Vagina (tissue), 2 donors: ENCODE results near the gene NCAPG2. TPM values are rescaled to one million over a fixed set of nuclear protein-coding genes. Genes with fewer than 3 reads are reported as not detected.

Experiments
- DNase-seq, 2 donors: peaks; one replicate each; pipeline ENCODE4 v3.0.0-alpha.2; 2017; ENCODE audit errors: extremely low spot score in 2 of 2
- H3K27ac ChIP-seq: fragments of 200-600 bp; sonication (generic); one replicate; pipeline ENCODE4 v1.5.1; 2019
- H3K27me3 ChIP-seq: fragments of 200-600 bp; sonication (generic); one replicate; pipeline ENCODE4 v1.5.1; 2019
- H3K36me3 ChIP-seq, 2 donors: fragments of 200-600 bp; sonication (generic); one replicate each; pipeline ENCODE4 v1.5.1; 2017 to 2019
- H3K4me1 ChIP-seq: fragments of 200-600 bp; sonication (generic); one replicate; pipeline ENCODE4 v1.5.1; 2019
- H3K4me3 ChIP-seq, 2 donors: fragments of 200-600 bp; sonication (generic); 1 replicate in 1 of 2; 2 replicates in 1 of 2; pipeline ENCODE4 v1.5.1; 2016 to 2019
- H3K9me3 ChIP-seq: fragments of 200-600 bp; sonication (generic); one replicate; pipeline ENCODE4 v1.5.1; 2019
- CTCF ChIP-seq, 3 experiments: fragments of 450-650 bp in 2 of 3; fragments of 200-600 bp in 1 of 3; sonication (generic) in 1 of 3; IDR thresholded peaks; one replicate each; pipeline ENCODE4 v1.5.1; 2017 to 2019; ENCODE audit warnings: antibody characterized with exemption in 3 of 3, mild to moderate bottlenecking in 2 of 3, moderate library complexity in 2 of 3
- POLR2A ChIP-seq, 2 donors: fragments of 450-650 bp; IDR thresholded peaks; one replicate each; pipeline ENCODE4 v1.6.1; 2017; ENCODE audit warnings: antibody characterized with exemption in 2 of 2, mild to moderate bottlenecking in 2 of 2, moderate library complexity in 2 of 2
- POLR2AphosphoS5 ChIP-seq, 2 donors: sonication (generic); formaldehyde crosslinking; IDR thresholded peaks; one replicate each; pipeline ENCODE4 v1.9.0; 2017; ENCODE audit warnings: antibody characterized with exemption in 2 of 2, mild to moderate bottlenecking in 2 of 2, low read depth in 1 of 2; ENCODE audit not compliant: insufficient read depth in 1 of 2
- intact Hi-C: fragments of 100-400 bp; cut with DNase I; formaldehyde crosslinking; loops from one replicate; pipeline ENCODE4 v1.15.1; 2023
- total RNA-seq: library from RNA; depleted of rRNA; stranded (reverse); fragments of >200 nt; gene quantifications from one replicate; pipeline ENCODE4 v1.2.3, GENCODE V29; 2016

The NCAPG2 gene
- total RNA-seq, 1 donor from 2014 or later: 9.6 TPM

GRCh38 chr7:158685693-158686092 is 18.9 kb downstream of the NCAPG2 start:
- Histone ChIP-seq H3K36me3 (no peaks in the 10 kb centered on the region), H3K9me3 (no peaks in the 10 kb centered on the region), H3K27ac (no peak overlapping the region), H3K4me1 (no peaks in the 10 kb centered on the region), H3K27me3 (no peaks in the 10 kb centered on the region), H3K4me3 (no peak overlapping the region)
- no peak for DNase-seq
- TF ChIP-seq CTCF (IDR thresholded peaks at IDR 0.05) (no peak), POLR2AphosphoS5 (IDR thresholded peaks at IDR 0.05; ENCODE audit: insufficient read depth in 1 of 2, low read depth in 1 of 2) (no peak), POLR2A (IDR thresholded peaks at IDR 0.05) (no peak)
- intact Hi-C loops: no loop called here

- TF ChIP-seq POLR2A (IDR thresholded peaks at IDR 0.05) (no peak), POLR2AphosphoS5 (IDR thresholded peaks at IDR 0.05; ENCODE audit: insufficient read depth in 1 of 2, low read depth in 1 of 2) (no peak), CTCF (IDR thresholded peaks at IDR 0.05) (no peak)
- Histone ChIP-seq H3K36me3 (no peaks in the 10 kb centered on the region), H3K4me3 (no peak overlapping the region), H3K4me1 (no peaks in the 10 kb centered on the region), H3K9me3 (no peaks in the 10 kb centered on the region), H3K27ac (no peak overlapping the region), H3K27me3 (no peaks in the 10 kb centered on the region)
- intact Hi-C loops: no loop called here
- no peak for DNase-seq
Observed at GRCh38 chr7:158684329-158684728, 20.3 kb downstream of the NCAPG2 start.

- H3K9me3 ChIP-seq: no peaks in the 10 kb centered on the region
- H3K27me3 ChIP-seq: no peaks in the 10 kb centered on the region
- no peaks in the 10 kb centered on the region for H3K36me3 ChIP-seq
- intact Hi-C loops: no loop called here
- H3K4me3 ChIP-seq: no peak overlapping the region
- H3K4me1 ChIP-seq: no peaks in the 10 kb centered on the region
- no peak for TF ChIP-seq CTCF (IDR thresholded peaks at IDR 0.05)
- no peak for TF ChIP-seq POLR2AphosphoS5 (IDR thresholded peaks at IDR 0.05; ENCODE audit: insufficient read depth in 1 of 2, low read depth in 1 of 2)
- no peak for TF ChIP-seq POLR2A (IDR thresholded peaks at IDR 0.05)
- no peak for DNase-seq
- no peak overlapping the region for H3K27ac ChIP-seq
Observed at GRCh38 chr7:158683541-158683940, 21.1 kb downstream of the NCAPG2 start.

- intact Hi-C loops: no loop called here
- Histone ChIP-seq H3K36me3 (no peaks in the 10 kb centered on the region), H3K27ac (no peak overlapping the region), H3K9me3 (no peaks in the 10 kb centered on the region), H3K4me3 (no peak overlapping the region), H3K4me1 (no peaks in the 10 kb centered on the region), H3K27me3 (no peaks in the 10 kb centered on the region)
- DNase-seq: no peak
- TF ChIP-seq POLR2A (IDR thresholded peaks at IDR 0.05): no peak
- TF ChIP-seq CTCF (IDR thresholded peaks at IDR 0.05): no peak
- TF ChIP-seq POLR2AphosphoS5 (IDR thresholded peaks at IDR 0.05; ENCODE audit: insufficient read depth in 1 of 2, low read depth in 1 of 2): no peak
Observed at GRCh38 chr7:158682456-158682855, 22.1 kb downstream of the NCAPG2 start.

GRCh38 chr7:158680754-158681153 is 23.9 kb downstream of the NCAPG2 start:
- H3K4me1 ChIP-seq: no peaks in the 10 kb centered on the region
- no peaks in the 10 kb centered on the region for H3K27me3 ChIP-seq
- H3K4me3 ChIP-seq: no peak overlapping the region
- no peaks in the 10 kb centered on the region for H3K9me3 ChIP-seq
- intact Hi-C loops: no loop called here
- no peaks in the 10 kb centered on the region for H3K36me3 ChIP-seq
- TF ChIP-seq CTCF (IDR thresholded peaks at IDR 0.05) (no peak), POLR2AphosphoS5 (IDR thresholded peaks at IDR 0.05; ENCODE audit: insufficient read depth in 1 of 2, low read depth in 1 of 2) (no peak)
- no peak overlapping the region for H3K27ac ChIP-seq
- DNase-seq: no peak
